ENCODE results near the gene PGAP2.

DNA sequence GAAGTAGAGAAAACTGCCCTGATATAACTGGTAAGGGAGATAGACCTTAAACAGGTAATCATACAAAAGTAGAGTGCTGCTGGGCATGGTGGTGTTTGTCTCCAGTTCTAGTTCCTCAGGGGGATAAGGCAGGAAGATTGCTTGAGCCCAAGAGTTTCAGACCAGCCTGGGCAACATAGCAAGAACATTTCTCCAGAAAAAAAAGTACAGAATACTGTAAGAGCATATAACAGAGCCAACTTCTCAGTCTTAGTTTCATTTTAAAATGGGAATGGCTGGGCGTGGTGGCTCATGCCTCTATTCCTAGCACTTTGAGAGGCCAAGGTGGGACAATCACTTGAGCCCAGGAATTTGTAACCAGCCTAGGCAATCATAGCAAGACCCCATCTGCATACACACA, 36.9 kb downstream of the PGAP2 start:
- TF ChIP-seq CTCF (IDR thresholded peaks at IDR 0.05) = no peak
- TF ChIP-seq POLR2AphosphoS5 (IDR thresholded peaks at IDR 0.05) = no peak
- no peak for TF ChIP-seq POLR2A (IDR thresholded peaks at IDR 0.05; ENCODE audit: low read depth)

Measured in esophagus muscularis mucosa (tissue), 3 donors.